ENCODE data around the gene UBE3A.
A peak's percentile ranks its signal among the peaks of the same experiment; 100 is the strongest.
"Not testable (repeated sequence)": the region's sequence is repeated elsewhere in the genome, so short reads cannot be mapped to it uniquely, and the experiment has no call there.

Gene UBE3A

DNA sequence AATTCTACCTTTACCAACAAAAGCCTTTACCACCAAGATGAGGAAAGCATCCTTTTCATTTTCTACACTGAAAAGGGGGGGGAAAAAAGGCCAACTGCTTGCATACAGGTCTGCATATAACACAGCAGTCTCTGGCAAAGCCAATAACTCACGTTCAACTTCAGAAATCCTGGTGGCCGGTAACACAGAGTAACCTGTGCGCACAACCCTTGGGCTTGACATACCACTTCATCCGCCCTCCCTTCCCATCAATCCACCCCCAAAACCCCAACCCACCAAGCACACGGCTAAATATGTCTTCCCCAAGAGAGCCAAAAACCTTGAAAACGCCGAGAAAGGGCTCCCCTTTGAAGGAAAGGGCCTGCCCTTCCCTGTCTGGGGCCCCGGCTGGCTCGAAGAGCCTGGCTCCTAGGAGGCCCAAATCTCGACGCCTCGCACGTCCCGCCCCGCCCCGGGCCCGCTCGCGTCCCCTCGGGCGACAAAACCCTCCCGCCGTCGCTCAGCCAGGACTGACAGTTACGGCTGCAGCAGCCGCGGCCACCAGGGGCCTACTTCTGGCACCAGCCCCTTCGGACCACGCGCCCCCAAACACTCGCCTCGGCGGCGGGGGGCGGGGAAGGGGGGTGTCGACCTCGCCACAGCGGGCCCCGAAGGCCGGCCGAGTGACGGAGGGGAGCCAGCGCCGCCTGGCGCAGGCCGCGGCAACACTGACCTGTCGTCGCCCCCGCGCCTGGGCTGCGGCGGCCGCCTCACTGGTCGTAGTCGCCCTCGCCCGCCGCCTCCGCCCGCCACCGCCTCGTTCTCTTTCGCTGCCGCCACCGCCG lies 835 bp downstream of the UBE3A start:
- DNase-seq (ENCODE audit: low read depth in 2 of 2), result peak; percentile 1 to 19

- DNase-seq (ENCODE audit: low read depth in 2 of 2), result no peak
These were observed 2.1 kb downstream of the UBE3A start for GRCh38 chr15:25436707-25437106.

GRCh38 chr15:25435474-25436243 lies 3.2 kb downstream of the UBE3A start:
- DNase-seq (ENCODE audit: low read depth in 2 of 2), result no peak

- no peak for DNase-seq (ENCODE audit: low read depth in 2 of 2)
These were observed 5.5 kb downstream of the UBE3A start for GRCh38 chr15:25433118-25433865.

DNA sequence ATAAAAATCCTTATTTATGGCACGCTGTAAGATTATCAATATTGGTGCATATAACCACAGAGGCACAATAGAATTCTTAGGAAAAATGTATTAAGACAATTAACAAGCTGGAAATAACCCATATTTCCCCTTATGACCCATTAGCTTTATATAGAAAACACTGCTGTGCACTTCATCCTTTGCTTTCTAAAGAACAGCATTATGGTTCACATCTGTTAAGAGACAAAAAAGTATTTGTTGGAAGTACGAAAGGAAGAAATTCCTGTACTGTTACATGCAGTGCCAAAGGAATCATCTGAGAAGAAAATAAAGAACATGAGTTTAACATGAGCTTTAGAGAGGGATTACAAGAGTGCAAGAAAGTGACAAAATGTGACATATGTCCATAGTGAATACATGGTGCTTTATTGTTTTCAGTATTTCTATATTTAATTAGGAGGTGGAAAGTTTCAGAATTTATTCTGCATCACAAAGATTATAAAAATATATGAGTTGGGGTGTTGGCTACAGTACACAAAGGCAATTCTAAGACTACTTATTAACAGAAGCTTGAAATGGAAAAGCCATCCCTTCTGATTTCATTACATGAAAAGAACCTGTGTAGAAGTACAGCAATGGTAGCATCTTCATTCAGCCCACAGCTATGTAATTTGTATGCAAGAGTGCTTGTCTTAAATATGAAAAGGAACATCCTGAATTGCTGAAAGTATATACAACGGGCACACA lies 6.8 kb downstream of the UBE3A start:
- DNase-seq (ENCODE audit: low read depth in 2 of 2), result no peak

DNA sequence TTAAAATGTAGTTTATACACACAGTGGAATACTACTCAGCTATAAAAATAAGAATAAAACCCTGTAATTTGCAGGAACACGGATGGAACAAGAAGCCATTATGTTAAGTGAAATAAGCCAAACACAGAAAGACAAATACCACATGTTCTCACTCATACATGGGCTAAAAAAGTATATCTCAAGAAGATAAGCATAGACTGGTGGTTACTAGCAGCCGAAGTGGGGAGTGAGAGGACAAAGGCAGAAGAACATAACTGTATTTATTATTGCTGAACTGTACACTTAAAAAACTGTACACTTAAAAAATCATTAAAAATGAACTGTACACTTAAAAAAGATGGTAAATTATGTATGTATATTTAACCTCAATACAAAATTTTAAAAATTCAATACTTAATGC lies 11.0 kb downstream of the UBE3A start:
- no peak for DNase-seq (ENCODE audit: low read depth in 2 of 2)

DNA sequence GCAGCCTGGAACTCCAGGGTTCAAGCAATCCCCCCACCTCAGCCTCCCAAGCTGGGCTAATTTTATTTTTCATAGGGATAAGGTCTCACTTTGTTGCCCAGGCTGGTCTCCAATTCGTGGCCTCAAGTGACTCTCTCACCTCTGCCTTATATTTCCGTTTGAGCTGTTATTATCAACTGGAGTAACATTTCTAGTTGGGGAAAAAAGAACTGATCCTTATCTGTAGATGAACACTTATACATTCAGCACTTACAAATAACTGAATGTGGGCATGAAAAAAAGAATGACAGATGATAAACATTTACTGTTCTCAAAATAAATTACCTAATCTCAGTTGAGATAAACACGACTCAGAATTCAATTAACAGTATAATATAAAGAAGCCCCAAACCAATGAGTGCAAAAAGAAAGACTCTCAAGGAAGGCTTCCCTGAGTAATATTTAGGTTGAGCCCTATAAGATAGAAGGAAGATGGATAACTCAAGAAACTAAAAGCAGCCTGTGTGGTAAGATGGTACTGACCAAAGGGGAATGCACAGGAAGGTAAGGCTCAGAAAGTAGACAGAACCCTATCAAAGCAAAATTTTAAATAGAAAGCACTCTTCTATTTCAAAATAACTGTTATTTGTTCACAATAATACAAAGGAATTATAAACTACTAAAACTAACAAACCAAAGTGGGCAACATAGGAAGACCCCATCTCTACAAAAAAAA lies 11.8 kb downstream of the UBE3A start:
- DNase-seq (ENCODE audit: low read depth in 2 of 2), result no peak

GRCh38 chr15:25424073-25424472 lies 14.8 kb downstream of the UBE3A start:
- DNase-seq (ENCODE audit: low read depth in 2 of 2), result no peak

DNA sequence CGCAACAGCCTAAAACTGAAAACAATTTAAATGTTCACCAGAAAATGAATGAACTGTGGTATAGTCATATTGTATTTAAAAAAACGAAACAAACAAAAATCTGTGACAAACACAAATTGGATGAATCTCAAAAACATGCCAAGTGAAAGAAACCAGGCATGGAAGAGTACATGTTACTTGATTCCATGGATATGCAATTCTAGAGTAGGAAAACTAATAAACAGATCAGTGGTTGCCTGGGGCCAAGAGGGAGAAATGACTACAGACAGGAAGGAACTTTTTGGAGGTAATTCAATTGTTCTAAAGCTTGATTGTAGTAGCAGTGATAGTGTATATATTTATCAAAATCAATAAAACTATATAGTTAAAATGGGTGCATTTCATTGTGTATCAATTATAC lies 16.8 kb downstream of the UBE3A start:
- no peak for DNase-seq (ENCODE audit: low read depth in 2 of 2)

DNA sequence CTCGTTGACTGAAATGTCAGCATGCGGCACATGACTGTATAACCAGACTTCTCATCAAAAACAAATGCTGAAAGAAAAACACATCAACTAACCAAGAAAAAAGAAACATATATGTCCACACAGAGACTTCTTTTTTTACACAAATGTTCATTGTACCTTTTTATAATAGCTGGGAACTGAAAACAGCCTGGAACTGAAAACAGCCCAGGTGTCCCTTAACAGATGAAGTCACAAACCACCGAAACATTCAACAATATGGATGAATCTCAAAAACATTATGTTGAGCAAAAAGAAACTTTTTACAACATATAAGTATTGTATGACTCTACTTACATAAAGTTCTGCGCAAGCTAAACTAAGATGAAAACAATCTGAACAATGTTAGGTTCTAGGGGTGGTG lies 20.6 kb downstream of the UBE3A start:
- no peak for DNase-seq (ENCODE audit: low read depth in 2 of 2)

GRCh38 chr15:25417604-25418003 lies 21.2 kb downstream of the UBE3A start:
- DNase-seq (ENCODE audit: low read depth in 2 of 2), result no peak

- DNase-seq (ENCODE audit: low read depth in 2 of 2), result no peak
These were observed 22.1 kb downstream of the UBE3A start for GRCh38 chr15:25416693-25417092.

- no peak for DNase-seq (ENCODE audit: low read depth in 2 of 2)
These were observed 23.1 kb downstream of the UBE3A start for GRCh38 chr15:25415707-25416106.

- DNase-seq (ENCODE audit: low read depth in 2 of 2), result no peak
These were observed 23.6 kb downstream of the UBE3A start for GRCh38 chr15:25415217-25415616.

GRCh38 chr15:25410649-25411048 lies 28.2 kb downstream of the UBE3A start:
- DNase-seq (ENCODE audit: low read depth in 2 of 2), result no peak

DNA sequence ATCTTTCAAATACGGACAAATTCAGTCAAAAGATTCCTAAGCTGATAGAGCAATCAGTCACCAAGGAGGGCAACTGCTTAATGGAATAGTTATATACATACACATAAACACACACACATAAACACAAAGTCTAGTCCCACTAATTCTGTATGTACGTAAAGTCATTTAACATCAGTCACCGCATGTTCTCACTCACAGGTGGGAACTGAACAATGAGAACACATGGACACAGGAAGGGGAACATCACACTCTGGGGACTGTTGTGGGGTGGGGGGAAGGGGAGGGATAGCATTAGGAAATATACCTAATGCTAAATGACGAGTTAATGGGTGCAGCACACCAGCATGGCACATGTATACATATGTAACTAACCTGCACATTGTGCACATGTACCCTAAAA lies 29.1 kb downstream of the UBE3A start:
- DNase-seq (ENCODE audit: low read depth in 2 of 2), result not testable (repeated sequence)

DNA sequence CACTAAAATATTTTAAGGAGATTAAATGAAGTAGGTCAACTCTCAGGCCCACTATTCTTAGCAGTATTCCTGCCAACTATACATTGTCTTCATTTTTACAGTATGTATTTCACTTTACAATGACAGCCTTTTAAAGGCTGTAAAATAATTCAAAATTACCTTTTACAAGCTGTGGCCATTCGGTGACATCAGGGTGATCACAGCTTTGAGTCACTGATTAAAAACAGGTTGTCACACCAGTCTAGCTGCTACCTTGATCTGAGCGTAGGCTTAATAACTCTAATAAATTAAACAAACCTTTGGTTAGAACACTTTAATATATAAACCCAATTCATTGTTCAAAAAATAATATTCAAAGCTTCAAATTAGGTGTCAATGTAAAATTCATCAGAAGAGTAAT lies 29.9 kb downstream of the UBE3A start:
- no peak for DNase-seq (ENCODE audit: low read depth in 2 of 2)

DNA sequence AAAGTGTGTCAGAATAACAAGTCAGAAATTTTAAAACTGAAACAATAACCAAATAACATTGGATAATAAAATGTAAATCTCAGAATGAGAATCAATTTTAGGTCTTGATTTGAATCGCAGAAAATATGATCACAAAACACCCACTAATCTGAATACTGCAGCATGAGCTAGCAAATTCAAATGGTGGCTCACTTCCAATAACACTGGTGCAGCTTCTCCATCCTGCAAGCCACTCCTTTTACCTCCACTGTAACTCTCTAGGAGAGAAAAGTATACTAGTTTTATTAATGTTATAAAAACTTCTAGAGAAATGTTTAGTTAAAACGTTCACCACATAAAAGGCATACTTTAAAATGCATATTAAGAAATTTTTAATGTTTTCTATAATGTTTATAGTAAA lies 30.4 kb downstream of the UBE3A start:
- no peak for DNase-seq (ENCODE audit: low read depth in 2 of 2)

GRCh38 chr15:25407950-25408349 lies 30.9 kb downstream of the UBE3A start:
- DNase-seq (ENCODE audit: low read depth in 2 of 2), result no peak

DNA sequence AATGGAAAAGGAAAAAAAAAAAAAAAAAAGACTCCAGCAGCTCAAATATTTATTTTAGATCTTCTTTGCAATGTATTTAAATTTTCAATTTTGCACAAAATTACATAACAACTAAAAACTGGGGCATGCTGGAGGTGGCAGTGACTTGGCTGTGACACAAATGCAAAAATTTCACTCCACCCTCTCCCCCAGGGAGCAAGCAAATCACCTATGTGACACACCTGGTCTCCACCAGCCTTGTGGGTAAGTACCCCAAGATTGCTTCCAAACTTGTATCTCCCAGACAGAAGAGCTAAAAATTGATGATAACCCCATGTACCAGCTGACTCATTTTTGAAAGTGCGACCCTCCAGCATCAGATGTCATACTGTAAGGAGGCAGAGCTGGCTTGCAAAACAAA lies 32.0 kb downstream of the UBE3A start:
- DNase-seq (ENCODE audit: low read depth in 2 of 2), result no peak

DNA sequence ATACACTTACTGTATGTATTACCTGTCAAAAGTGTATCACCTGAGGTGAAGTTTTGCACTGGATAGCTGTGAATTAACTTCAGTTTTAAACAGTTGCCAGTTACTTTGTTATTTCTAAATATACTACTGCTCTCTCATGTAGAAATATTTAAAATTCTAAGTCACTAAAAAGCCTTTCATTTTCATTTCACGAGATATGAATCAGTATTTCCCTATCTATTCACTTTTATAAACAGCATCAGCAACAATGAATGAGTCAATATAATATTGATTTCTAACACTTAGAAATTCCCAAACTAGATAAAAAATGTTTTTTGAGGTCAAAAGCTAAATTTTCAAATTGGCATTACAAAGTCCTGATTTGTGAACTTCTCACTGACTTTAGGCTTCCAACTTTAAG lies 32.6 kb downstream of the UBE3A start:
- no peak for DNase-seq (ENCODE audit: low read depth in 2 of 2)

Measured in stimulated activated CD4-positive, alpha-beta T cell treated with anti-CD3 and anti-CD28 coated beads, Interleukin-1b, Interleukin-23, amount 100 ng/mL, for 1 hour (primary cell).